ENCODE data around the gene CDCA4.

Gene CDCA4

GRCh38 chr14:105067969-105068301 is 47.1 kb upstream of the CDCA4 start:
- Histone ChIP-seq H3K27ac (ENCODE audit: low read length) (peak overlapping the region; percentile 91), H3K27me3 (ENCODE audit: low read depth, low read length) (no peaks in the 10 kb centered on the region), H3K79me2 (ENCODE audit: low read length) (peaks cover 71% of the 10 kb centered on the region), H3K36me3 (replicated peaks; ENCODE audit: low read depth, low read length) (peaks cover 21% of the 10 kb centered on the region), H3K9ac (ENCODE audit: low read length) (peak overlapping the region; percentile 94; the same call in 1 of the 2 replicates), H3K4me3 (ENCODE audit: low read length) (no peak overlapping the region), H4K20me1 (ENCODE audit: insufficient read depth, low read length) (0 out of 2 replicates have a peak, but pooled peaks cover 2% of the 10 kb centered on the region), H3K4me1 (ENCODE audit: low read length) (peaks cover 82% of the 10 kb centered on the region), H3K4me2 (ENCODE audit: low read length) (no peak overlapping the region), H3K9me3 (ENCODE audit: insufficient read depth, low read length) (no peaks in the 10 kb centered on the region), H2AFZ (ENCODE audit: low read depth, low read length) (no peak overlapping the region)
- TF ChIP-seq CTCF (IDR thresholded peaks at IDR 0.05; ENCODE audit: low read depth, low read length) (no peak), EZH2phosphoT487 (IDR thresholded peaks at IDR 0.05; ENCODE audit: low read depth) (no peak)

- Histone ChIP-seq H2AFZ (ENCODE audit: low read depth, low read length) (no peak overlapping the region), H3K27ac (ENCODE audit: low read length) (peak overlapping the region; percentile 91)
- TF ChIP-seq CTCF (IDR thresholded peaks at IDR 0.05; ENCODE audit: low read depth, low read length), result no peak
- no peak for TF ChIP-seq EZH2phosphoT487 (IDR thresholded peaks at IDR 0.05; ENCODE audit: low read depth)
Measured at GRCh38 chr14:105067140-105067968, 46.5 kb upstream of the CDCA4 start.

GRCh38 chr14:105066240-105067071 is 45.6 kb upstream of the CDCA4 start:
- Histone ChIP-seq H3K79me2 (ENCODE audit: low read length) (peaks cover 72% of the 10 kb centered on the region), H3K9ac (ENCODE audit: low read length) (peak overlapping the region; percentile 94), H3K36me3 (replicated peaks; ENCODE audit: low read depth, low read length) (peaks cover 17% of the 10 kb centered on the region), H2AFZ (ENCODE audit: low read depth, low read length) (no peak overlapping the region), H3K4me3 (ENCODE audit: low read length) (peak overlapping the region; percentile 89), H3K27me3 (ENCODE audit: low read depth, low read length) (no peaks in the 10 kb centered on the region), H3K9me3 (ENCODE audit: insufficient read depth, low read length) (no peaks in the 10 kb centered on the region), H4K20me1 (ENCODE audit: insufficient read depth, low read length) (peaks cover 12% of the 10 kb centered on the region), H3K4me2 (ENCODE audit: low read length) (peak overlapping the region; percentile 91), H3K27ac (ENCODE audit: low read length) (peak overlapping the region; percentile 91), H3K4me1 (ENCODE audit: low read length) (peaks cover 81% of the 10 kb centered on the region)
- TF ChIP-seq EZH2phosphoT487 (IDR thresholded peaks at IDR 0.05; ENCODE audit: low read depth) (no peak), CTCF (IDR thresholded peaks at IDR 0.05; ENCODE audit: low read depth, low read length) (peak; percentile 40)

More at GRCh38 chr14:105067140-105067968, 46.5 kb upstream of the CDCA4 start:
- Histone ChIP-seq H4K20me1 (ENCODE audit: insufficient read depth, low read length) (peaks cover 3% of the 10 kb centered on the region; the same call in 1 of the 2 replicates), H3K9me3 (ENCODE audit: insufficient read depth, low read length) (no peaks in the 10 kb centered on the region), H3K4me2 (ENCODE audit: low read length) (peak overlapping the region; percentile 91), H3K79me2 (ENCODE audit: low read length) (peaks cover 71% of the 10 kb centered on the region), H3K9ac (ENCODE audit: low read length) (peak overlapping the region; percentile 94), H3K36me3 (replicated peaks; ENCODE audit: low read depth, low read length) (peaks cover 17% of the 10 kb centered on the region), H3K27me3 (ENCODE audit: low read depth, low read length) (no peaks in the 10 kb centered on the region), H3K4me3 (ENCODE audit: low read length) (0 out of 2 replicates have a peak overlapping the region, but pooled peaks have one; percentile 4), H3K4me1 (ENCODE audit: low read length) (peaks cover 81% of the 10 kb centered on the region)

Measured in OCI-LY3 (cell line).